Stimulated activated memory B cell treated with anti-CD40 and anti-IgM and Interleukin-4, amounts not matched to agents 10 μg/mL and 1 μg/mL and 100 μg/mL, for 72 hours (primary cell): ENCODE results near the gene ADRA1B.
"Not testable (repeated sequence)": the region's sequence is repeated elsewhere in the genome, so short reads cannot be mapped to it uniquely, and the experiment has no call there.

ENCODE experiments used
- ATAC-seq: fragments of 150-1000 bp; cut with Tn5 transposase; 2 replicates; pipeline ENCODE4 v1.10.0; 2021
- H3K27ac Mint-ChIP-seq: one replicate; pipeline ENCODE4 v1.8.0; 2022; ENCODE audit warnings: mild to moderate bottlenecking, mixed read lengths
- H3K27me3 Mint-ChIP-seq: one replicate; pipeline ENCODE4 v1.8.0; 2022; ENCODE audit warnings: mixed read lengths
- H3K36me3 Mint-ChIP-seq: one replicate; pipeline ENCODE4 v1.8.0; 2022; ENCODE audit warnings: mixed read lengths
- H3K4me1 Mint-ChIP-seq: one replicate; pipeline ENCODE4 v1.8.0; 2022; ENCODE audit warnings: mixed read lengths
- H3K4me3 Mint-ChIP-seq: one replicate; pipeline ENCODE4 v1.8.0; 2022; ENCODE audit warnings: mild to moderate bottlenecking, moderate library complexity, mixed read lengths
- H3K9me3 Mint-ChIP-seq: one replicate; pipeline ENCODE4 v1.8.0; 2022; ENCODE audit warnings: mixed read lengths

Gene ADRA1B

GRCh38 chr5:159993194-159993593 lies 76.9 kb downstream of the ADRA1B start:
- Mint-ChIP-seq H3K36me3 (no peaks in the 10 kb centered on the region), H3K4me1 (no peaks in the 10 kb centered on the region), H3K27ac (no peak overlapping the region), H3K4me3 (no peak overlapping the region), H3K9me3 (peaks cover 3% of the 10 kb centered on the region), H3K27me3 (peaks cover 23% of the 10 kb centered on the region)
- no peak for ATAC-seq

- no peaks in the 10 kb centered on the region for H3K36me3 Mint-ChIP-seq
- no peak overlapping the region for H3K4me3 Mint-ChIP-seq
- no peak overlapping the region for H3K27ac Mint-ChIP-seq
- H3K27me3 Mint-ChIP-seq = peaks cover 23% of the 10 kb centered on the region
- H3K9me3 Mint-ChIP-seq = peaks cover 3% of the 10 kb centered on the region
- H3K4me1 Mint-ChIP-seq = no peaks in the 10 kb centered on the region
- ATAC-seq = no peak
Observed at GRCh38 chr5:159995907-159996306, 79.6 kb downstream of the ADRA1B start.

GRCh38 chr5:160001457-160001856 lies 85.2 kb downstream of the ADRA1B start:
- Mint-ChIP-seq H3K4me3 (no peak overlapping the region), H3K36me3 (no peaks in the 10 kb centered on the region), H3K27ac (no peak overlapping the region), H3K9me3 (no peaks in the 10 kb centered on the region), H3K4me1 (no peaks in the 10 kb centered on the region), H3K27me3 (peaks cover 22% of the 10 kb centered on the region)
- no peak for ATAC-seq

DNA sequence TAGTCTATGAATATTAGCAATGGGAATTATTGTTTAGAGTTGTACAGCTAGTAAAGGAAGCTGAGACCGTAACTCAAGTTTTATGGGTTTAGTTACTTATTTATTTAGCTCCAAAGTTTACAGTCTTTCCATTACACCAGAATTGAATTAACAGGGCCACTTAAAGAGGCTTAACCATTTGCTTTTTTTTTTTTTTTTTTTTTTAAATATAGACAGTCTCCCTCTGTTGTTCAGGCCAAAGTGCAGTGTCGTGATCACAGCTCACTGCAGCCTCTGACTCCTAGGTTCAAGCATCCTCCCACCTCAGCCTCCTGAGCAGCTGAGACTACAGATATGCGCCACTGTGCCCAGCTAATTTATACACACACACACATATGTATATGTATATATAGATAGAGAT lies 91.2 kb downstream of the ADRA1B start:
- Mint-ChIP-seq H3K27me3 (peaks cover 7% of the 10 kb centered on the region), H3K4me3 (no peak overlapping the region), H3K27ac (no peak overlapping the region), H3K9me3 (no peaks in the 10 kb centered on the region), H3K4me1 (peaks cover 24% of the 10 kb centered on the region), H3K36me3 (peaks cover 16% of the 10 kb centered on the region)
- no peak for ATAC-seq

DNA sequence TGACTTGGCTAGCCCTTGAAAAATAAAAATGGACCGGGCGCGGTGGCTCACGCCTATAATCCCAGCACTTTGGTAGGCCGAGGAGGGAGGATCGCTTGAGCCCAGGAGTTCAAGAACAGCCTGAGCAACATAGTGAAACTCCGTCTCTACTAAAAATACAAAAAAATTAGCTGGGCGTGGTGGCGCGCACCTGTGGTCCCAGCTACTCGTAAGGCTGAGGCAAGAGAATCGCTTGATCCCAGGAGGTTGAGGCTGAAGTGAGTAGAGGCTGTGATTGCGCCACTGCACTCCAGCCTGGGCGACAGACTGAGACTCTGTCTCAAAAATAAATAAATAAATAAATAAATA lies 92.2 kb downstream of the ADRA1B start:
- Mint-ChIP-seq H3K4me3 (peak overlapping the region; percentile 4), H3K27ac (peak overlapping the region; percentile 91), H3K4me1 (peaks cover 24% of the 10 kb centered on the region), H3K36me3 (peaks cover 16% of the 10 kb centered on the region)
- not testable (repeated sequence) for H3K9me3 Mint-ChIP-seq, H3K27me3 Mint-ChIP-seq, ATAC-seq

DNA sequence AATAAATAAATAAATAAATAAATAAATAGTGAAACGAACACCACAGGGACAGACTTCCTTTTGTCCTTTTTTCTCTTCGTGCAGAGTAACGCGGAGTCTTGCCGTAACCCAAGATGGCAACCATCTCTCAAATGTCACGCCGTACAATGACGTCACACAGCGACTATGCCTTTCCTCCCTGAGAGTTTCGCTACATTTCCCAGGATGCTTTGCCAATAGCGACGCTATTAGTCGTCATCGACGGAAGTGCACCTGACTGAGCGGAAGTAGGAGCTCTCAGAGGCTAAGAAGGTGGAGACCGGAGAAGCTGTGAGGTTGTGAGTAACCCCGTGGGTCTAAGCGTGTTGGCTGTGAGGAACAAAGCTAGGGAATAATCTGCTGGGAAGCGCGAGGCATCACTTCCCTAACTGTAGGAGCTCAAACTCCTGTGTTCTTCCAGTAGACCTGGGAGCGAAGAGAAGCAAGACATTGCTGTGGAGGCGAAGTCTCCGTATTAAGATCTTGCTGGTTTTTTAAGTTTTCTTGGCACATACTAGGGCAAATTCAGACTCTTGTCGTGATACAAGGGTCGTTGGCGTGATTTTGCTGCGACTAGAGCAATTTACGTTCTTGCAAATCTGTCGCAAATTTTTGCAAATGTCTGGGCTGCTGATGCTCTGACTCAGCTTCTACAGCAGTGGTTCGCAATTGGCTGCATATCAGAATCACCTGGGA lies 92.8 kb downstream of the ADRA1B start, which contains the start of gene TTC1:
TTC1 (plus strand) TSS at position 263 of the 714 bp plus-strand sequence. CDS start 1,390 bp downstream, outside the sequence.
- no peaks in the 10 kb centered on the region for H3K27me3 Mint-ChIP-seq
- peak; percentile 100 for ATAC-seq
- no peaks in the 10 kb centered on the region for H3K9me3 Mint-ChIP-seq
- H3K36me3 Mint-ChIP-seq = peaks cover 16% of the 10 kb centered on the region
- peak within 1 kb of the TSS; percentile 89 for H3K4me3 Mint-ChIP-seq
- H3K4me1 Mint-ChIP-seq = peaks cover 24% of the 10 kb centered on the region
- peak within 1 kb of the TSS; percentile 91 for H3K27ac Mint-ChIP-seq

DNA sequence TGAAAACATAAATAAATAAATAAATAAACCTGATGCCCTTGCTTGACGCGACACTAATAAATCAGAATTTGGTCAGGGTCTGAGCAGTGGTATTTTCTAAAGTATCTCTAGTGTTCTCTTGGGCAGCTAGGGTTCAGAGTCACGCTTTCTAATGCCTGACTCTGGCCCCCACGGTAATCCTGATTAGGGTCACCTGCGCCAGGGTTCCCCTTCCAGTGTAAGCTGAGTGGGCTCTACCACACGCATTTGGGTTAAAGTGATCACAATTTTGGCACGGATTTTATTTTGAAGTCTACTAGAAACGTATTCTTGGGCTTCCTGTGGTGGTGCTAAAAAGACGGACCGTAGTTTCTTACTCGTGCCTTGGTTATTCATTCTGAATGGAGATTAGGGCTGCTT lies 93.3 kb downstream of the ADRA1B start:
- H3K27ac Mint-ChIP-seq = peak overlapping the region; percentile 91
- H3K27me3 Mint-ChIP-seq = no peaks in the 10 kb centered on the region
- H3K36me3 Mint-ChIP-seq = peaks cover 16% of the 10 kb centered on the region
- peaks cover 24% of the 10 kb centered on the region for H3K4me1 Mint-ChIP-seq
- peak overlapping the region; percentile 89 for H3K4me3 Mint-ChIP-seq
- ATAC-seq = no peak
- H3K9me3 Mint-ChIP-seq = no peaks in the 10 kb centered on the region

- Mint-ChIP-seq H3K36me3 (peaks cover 16% of the 10 kb centered on the region), H3K9me3 (no peaks in the 10 kb centered on the region), H3K4me3 (no peak overlapping the region), H3K4me1 (peaks cover 24% of the 10 kb centered on the region), H3K27me3 (no peaks in the 10 kb centered on the region), H3K27ac (no peak overlapping the region)
- ATAC-seq = no peak
Observed at GRCh38 chr5:160011471-160011870, 95.2 kb downstream of the ADRA1B start.

DNA sequence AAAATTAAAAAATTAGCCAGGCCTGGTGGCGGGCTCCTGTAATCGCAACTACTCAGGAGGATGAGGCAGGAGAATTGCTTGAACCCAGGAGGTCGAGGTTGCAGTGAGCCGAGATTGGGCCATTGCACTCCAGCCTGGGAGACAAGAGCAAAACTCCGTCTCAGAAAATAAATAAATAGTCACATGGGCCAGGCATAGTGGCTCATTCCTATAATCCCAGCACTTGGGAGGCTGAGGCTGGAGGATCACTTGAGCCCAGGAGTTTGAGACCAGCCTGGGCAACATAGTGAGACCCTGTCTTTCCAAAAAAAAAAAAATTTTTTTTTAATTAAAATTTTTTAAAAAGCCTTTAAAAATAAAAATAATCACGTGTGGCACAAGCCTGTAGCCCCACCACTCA lies 97.9 kb downstream of the ADRA1B start:
- not testable (repeated sequence) for H3K9me3 Mint-ChIP-seq, H3K27me3 Mint-ChIP-seq, H3K27ac Mint-ChIP-seq, H3K4me3 Mint-ChIP-seq, ATAC-seq
- H3K36me3 Mint-ChIP-seq = peaks cover 37% of the 10 kb centered on the region
- peaks cover 24% of the 10 kb centered on the region for H3K4me1 Mint-ChIP-seq

DNA sequence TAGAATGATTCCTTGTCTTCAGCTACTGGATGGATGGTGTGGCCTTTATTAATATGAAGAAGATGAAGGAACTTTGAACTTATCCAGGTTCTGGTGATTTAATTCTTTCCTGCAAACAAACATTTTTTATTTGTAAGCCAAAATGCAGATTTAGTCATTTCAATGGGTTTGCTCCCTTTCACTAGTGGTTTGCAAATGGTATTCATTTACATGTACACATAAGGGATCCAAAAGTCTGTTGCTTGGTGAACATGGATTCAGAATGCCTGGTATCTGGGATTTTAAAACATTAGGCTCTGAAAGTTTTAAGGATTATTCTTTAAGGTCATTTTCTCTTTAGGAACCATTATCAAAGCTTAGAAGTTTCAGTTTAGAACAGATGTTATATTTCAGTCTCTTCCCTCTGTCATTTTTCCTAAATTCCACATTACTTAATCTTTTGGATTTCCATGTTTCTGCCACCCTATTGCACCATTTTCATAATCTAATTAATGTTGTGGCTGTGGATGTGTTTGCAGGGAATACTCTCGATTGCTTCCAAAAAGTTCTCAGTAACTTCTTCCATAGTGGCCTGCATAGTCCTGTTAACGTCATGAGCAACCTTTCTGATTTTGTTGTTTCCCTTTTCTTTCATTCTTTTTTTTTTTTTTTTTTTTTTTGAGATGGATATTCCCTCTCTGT lies 102.8 kb downstream of the ADRA1B start:
- no peak overlapping the region for H3K27ac Mint-ChIP-seq
- peaks cover 18% of the 10 kb centered on the region for H3K4me1 Mint-ChIP-seq

GRCh38 chr5:160020266-160020770 lies 104.0 kb downstream of the ADRA1B start:
- Mint-ChIP-seq H3K36me3 (peaks cover 37% of the 10 kb centered on the region), H3K27ac (no peak overlapping the region)
- ATAC-seq = no peak

More for the DNA sequence above, 102.8 kb downstream of the ADRA1B start:
- no peak for ATAC-seq
- H3K4me3 Mint-ChIP-seq = no peak overlapping the region
- H3K27me3 Mint-ChIP-seq = no peaks in the 10 kb centered on the region
- H3K36me3 Mint-ChIP-seq = peaks cover 37% of the 10 kb centered on the region
- no peaks in the 10 kb centered on the region for H3K9me3 Mint-ChIP-seq

GRCh38 chr5:160020964-160021363 lies 104.7 kb downstream of the ADRA1B start:
- H3K9me3 Mint-ChIP-seq = no peaks in the 10 kb centered on the region
- no peaks in the 10 kb centered on the region for H3K27me3 Mint-ChIP-seq
- peaks cover 23% of the 10 kb centered on the region for H3K4me1 Mint-ChIP-seq
- H3K36me3 Mint-ChIP-seq = peaks cover 42% of the 10 kb centered on the region
- H3K27ac Mint-ChIP-seq = no peak overlapping the region
- no peak overlapping the region for H3K4me3 Mint-ChIP-seq
- no peak for ATAC-seq

More at GRCh38 chr5:160020266-160020770, 104.0 kb downstream of the ADRA1B start:
- H3K9me3 Mint-ChIP-seq = no peaks in the 10 kb centered on the region
- H3K27me3 Mint-ChIP-seq = no peaks in the 10 kb centered on the region
- H3K4me3 Mint-ChIP-seq = no peak overlapping the region
- H3K4me1 Mint-ChIP-seq = peaks cover 18% of the 10 kb centered on the region

- no peak overlapping the region for H3K27ac Mint-ChIP-seq
- H3K4me3 Mint-ChIP-seq = no peak overlapping the region
- peak; percentile 81 for ATAC-seq
- peaks cover 33% of the 10 kb centered on the region for H3K4me1 Mint-ChIP-seq
- peaks cover 48% of the 10 kb centered on the region for H3K36me3 Mint-ChIP-seq
- no peaks in the 10 kb centered on the region for H3K9me3 Mint-ChIP-seq
- H3K27me3 Mint-ChIP-seq = no peaks in the 10 kb centered on the region
Observed at GRCh38 chr5:160021831-160022446, 105.7 kb downstream of the ADRA1B start.
